ENCODE results near the gene L3MBTL4.

The L3MBTL4 gene

GRCh38 chr18:5912566-5912965, 502.1 kb downstream of the L3MBTL4 start:
- Histone ChIP-seq H3K79me2 (ENCODE audit: insufficient read depth, low read depth) (no peaks in the 10 kb centered on the region), H4K20me1 (ENCODE audit: insufficient read depth) (no peaks in the 10 kb centered on the region), H3K27me3 (ENCODE audit: insufficient read depth, low read depth) (no peaks in the 10 kb centered on the region), H3K27ac (no peak overlapping the region), H3K4me3 (IDR thresholded peaks at IDR 0.05; ENCODE audit: insufficient read depth, low read depth, low read length) (no peak overlapping the region), H3K36me3 (ENCODE audit: insufficient read depth) (no peaks in the 10 kb centered on the region), H2AFZ (ENCODE audit: low read depth) (no peak overlapping the region), H3K4me1 (ENCODE audit: low read depth, poor library complexity, severe bottlenecking) (peaks cover 13% of the 10 kb centered on the region), H3K4me2 (no peak overlapping the region), H3K9ac (no peak overlapping the region)
- TF ChIP-seq CTCF (conservative IDR thresholded peaks at IDR 0.05; ENCODE audit: low read depth, low read length), result no peak

GRCh38 chr18:5909125-5909524, 505.6 kb downstream of the L3MBTL4 start:
- Histone ChIP-seq H3K4me3 (IDR thresholded peaks at IDR 0.05; ENCODE audit: insufficient read depth, low read depth, low read length) (no peak overlapping the region), H3K79me2 (ENCODE audit: insufficient read depth, low read depth) (no peaks in the 10 kb centered on the region), H3K4me1 (ENCODE audit: low read depth, poor library complexity, severe bottlenecking) (peaks cover 13% of the 10 kb centered on the region), H3K9ac (no peak overlapping the region), H3K27ac (no peak overlapping the region), H4K20me1 (ENCODE audit: insufficient read depth) (no peaks in the 10 kb centered on the region), H3K4me2 (no peak overlapping the region), H2AFZ (ENCODE audit: low read depth) (no peak overlapping the region), H3K36me3 (ENCODE audit: insufficient read depth) (no peaks in the 10 kb centered on the region), H3K27me3 (ENCODE audit: insufficient read depth, low read depth) (no peaks in the 10 kb centered on the region)
- TF ChIP-seq CTCF (conservative IDR thresholded peaks at IDR 0.05; ENCODE audit: low read depth, low read length), result no peak
